ENCODE data around the gene PYGB.

PYGB gene

DNA sequence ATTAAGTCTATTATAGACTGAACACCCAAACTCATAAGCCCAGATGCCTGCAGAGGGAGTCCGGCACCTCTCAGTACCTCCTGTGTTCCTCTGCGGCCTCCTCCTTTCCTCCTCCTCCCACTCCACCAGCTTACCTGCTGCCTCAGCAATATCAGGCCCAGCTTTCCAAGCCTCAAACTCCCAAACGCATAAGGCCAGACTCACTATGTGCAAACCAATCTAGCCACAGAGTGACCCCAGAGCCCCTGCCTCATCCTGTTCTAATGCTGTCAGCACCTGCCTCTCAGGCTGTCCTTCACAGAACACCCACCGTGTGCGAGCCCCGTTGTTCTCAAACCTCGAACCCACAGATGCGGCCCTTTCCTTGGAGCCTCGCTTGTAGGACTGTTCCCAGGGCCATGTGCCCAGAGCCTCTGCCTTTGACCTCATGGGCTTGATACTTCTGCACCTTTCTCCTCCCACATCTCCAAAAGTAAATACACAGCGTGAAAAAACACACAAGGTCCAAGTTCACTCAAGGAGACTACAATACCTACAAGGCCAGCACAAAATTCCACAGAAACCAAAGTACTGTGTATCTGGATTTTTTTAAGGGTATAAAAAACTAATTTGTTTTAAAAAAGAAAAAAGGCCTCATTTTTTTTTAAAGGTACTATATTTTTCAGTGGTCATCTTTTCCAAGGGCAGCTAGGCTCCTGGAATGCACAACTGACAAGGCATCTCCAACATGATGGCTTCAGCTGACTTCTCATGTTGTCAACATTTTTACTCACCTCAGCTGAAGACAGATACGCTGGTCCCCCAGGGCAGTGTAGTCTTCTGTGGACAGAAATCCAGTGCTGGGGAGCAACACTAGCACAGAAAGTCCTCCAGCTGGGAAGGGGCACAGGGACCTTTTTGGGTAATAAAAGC lies 90.5 kb downstream of the PYGB start:
- no peak for DNase-seq (ENCODE audit: low read depth)

- no peak for DNase-seq (ENCODE audit: low read depth)
Observed at GRCh38 chr20:25339608-25340007, 91.7 kb downstream of the PYGB start.

DNA sequence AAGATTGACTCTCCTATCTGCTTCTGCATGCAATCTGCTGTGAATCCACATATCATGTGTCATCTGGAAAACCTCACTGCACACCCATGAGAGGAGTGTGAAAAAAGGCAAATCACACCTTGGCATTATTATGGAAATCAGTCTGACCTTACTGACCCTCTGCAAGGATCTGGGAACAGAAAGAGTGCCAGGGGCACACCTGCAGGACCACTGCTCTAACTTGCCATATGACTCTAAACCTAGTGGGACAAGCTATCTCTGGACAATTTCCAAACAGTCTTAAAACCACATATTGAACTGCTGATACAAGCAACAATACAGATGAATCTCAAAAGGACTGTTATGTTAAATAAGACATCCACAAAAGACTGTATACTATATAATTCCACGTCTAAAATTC lies 92.5 kb downstream of the PYGB start:
- DNase-seq (ENCODE audit: low read depth): no peak

- no peak for DNase-seq (ENCODE audit: low read depth)
Observed at GRCh38 chr20:25341716-25342680, 94.1 kb downstream of the PYGB start.

GRCh38 chr20:25344634-25345033 lies 96.7 kb downstream of the PYGB start:
- DNase-seq (ENCODE audit: low read depth): no peak

GRCh38 chr20:25345721-25346120 lies 97.8 kb downstream of the PYGB start:
- DNase-seq (ENCODE audit: low read depth): no peak

DNA sequence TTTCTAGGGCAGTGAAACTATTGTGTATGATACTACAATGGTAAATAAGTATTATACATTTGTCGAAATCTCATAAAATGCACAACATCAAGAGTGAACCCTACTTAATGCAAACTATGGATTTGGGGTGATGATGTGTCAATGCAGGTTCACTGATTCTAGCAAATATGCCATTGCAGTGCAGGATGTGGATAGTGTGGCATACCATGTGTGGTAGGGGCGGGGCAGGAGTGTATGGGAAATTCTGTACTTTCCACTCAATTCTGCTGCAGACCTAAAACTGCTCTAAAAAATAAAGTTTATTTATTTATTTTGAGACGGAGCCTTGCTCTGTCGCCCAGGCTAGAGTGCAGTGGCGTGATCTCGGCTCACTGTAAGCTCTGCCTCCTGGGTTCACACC lies 98.5 kb downstream of the PYGB start:
- DNase-seq (ENCODE audit: low read depth): no peak
